Measurements from ENCODE around the gene VTI1B.

Gene VTI1B

DNA sequence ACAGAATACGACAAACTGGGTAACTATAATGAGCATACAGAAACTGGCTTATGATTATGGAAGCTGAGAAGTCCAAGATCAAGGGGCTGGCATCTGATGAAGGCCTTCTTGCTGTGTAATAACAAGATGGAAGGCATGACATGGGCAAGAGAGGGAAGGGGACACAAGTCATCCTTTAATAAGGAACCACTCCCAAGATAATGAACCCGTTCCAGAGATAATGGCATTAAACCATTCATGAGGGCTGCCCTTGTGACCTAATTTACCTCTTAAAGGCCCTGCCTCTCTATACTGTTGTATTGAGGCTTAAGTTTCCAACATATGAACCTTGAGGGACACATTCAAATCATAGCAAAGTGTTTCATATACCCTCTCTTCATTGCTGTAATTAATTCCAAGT is 4.6 kb upstream of the VTI1B start:
- no peak for TF ChIP-seq CTCF (IDR thresholded peaks at IDR 0.05; ENCODE audit: insufficient read depth, missing control alignments)
- FAIRE-seq (no peak), DNase-seq (ENCODE audit: insufficient read length, low spot score) (no peak)

GRCh38 chr14:67675219-67675582 is 769 bp upstream of the VTI1B start:
- no peak for TF ChIP-seq CTCF (IDR thresholded peaks at IDR 0.05; ENCODE audit: insufficient read depth, missing control alignments)
- no peak for FAIRE-seq
- DNase-seq (ENCODE audit: insufficient read length, low spot score): no peak

- TF ChIP-seq CTCF (IDR thresholded peaks at IDR 0.05; ENCODE audit: insufficient read depth, missing control alignments): no peak
- peak; percentile 40 for DNase-seq (ENCODE audit: insufficient read length, low spot score)
- FAIRE-seq: no peak
Measured at GRCh38 chr14:67674139-67674479, 323 bp downstream of the VTI1B start.

DNA sequence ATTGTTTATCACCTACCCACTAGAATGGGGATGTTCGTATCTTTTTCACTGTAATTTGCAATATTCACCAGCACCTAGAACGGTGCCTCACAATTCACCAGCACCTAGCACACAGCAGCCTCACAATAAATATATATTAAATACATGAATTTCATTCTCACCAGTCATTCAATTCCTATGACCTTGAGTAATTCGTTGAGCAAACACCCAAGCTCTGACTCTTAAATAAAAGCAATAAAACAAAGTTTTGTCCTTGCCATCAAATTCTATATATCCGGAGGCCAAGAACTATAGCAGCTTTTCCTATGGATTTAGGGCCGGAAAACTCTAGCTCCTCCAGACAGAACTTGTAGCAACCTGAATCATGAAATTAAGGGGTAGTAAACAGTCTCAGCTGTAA is 981 bp downstream of the VTI1B start:
- TF ChIP-seq CTCF (IDR thresholded peaks at IDR 0.05; ENCODE audit: insufficient read depth, missing control alignments): no peak
- DNase-seq (ENCODE audit: insufficient read length, low spot score) (no peak), FAIRE-seq (no peak)

GRCh38 chr14:67668559-67668958 is 5.9 kb downstream of the VTI1B start:
- DNase-seq (ENCODE audit: insufficient read length, low spot score) (no peak), FAIRE-seq (no peak)
- no peak for TF ChIP-seq CTCF (IDR thresholded peaks at IDR 0.05; ENCODE audit: insufficient read depth, missing control alignments)

- peak; percentile 79 for TF ChIP-seq CTCF (IDR thresholded peaks at IDR 0.05; ENCODE audit: insufficient read depth, missing control alignments)
- DNase-seq (ENCODE audit: insufficient read length, low spot score) (peak; percentile 36), FAIRE-seq (no peak)
Measured at GRCh38 chr14:67666750-67667449, 7.5 kb downstream of the VTI1B start.

- FAIRE-seq (no peak), DNase-seq (ENCODE audit: insufficient read length, low spot score) (no peak)
- TF ChIP-seq CTCF (IDR thresholded peaks at IDR 0.05; ENCODE audit: insufficient read depth, missing control alignments): no peak
Measured at GRCh38 chr14:67665868-67666267, 8.6 kb downstream of the VTI1B start.
